ENCODE data around the gene ATP5F1B. TPM values are rescaled to one million over a fixed set of nuclear protein-coding genes. Genes with fewer than 3 reads are reported as not detected.
"Not testable (repeated sequence)": the region's sequence is repeated elsewhere in the genome, so short reads cannot be mapped to it uniquely, and the experiment has no call there.

ATP5F1B gene
- total RNA-seq, 1 donor from 2014 or later: 771 TPM

- H3K27me3 Mint-ChIP-seq: no peaks in the 10 kb centered on the region
- H3K4me3 Mint-ChIP-seq: no peak overlapping the region
- H3K9me3 Mint-ChIP-seq: no peaks in the 10 kb centered on the region
- intact Hi-C loops (cut with micrococcal nuclease): no loop called here
- H3K36me3 Mint-ChIP-seq (ENCODE audit: low read depth): peaks cover 52% of the 10 kb centered on the region
- H3K27ac Mint-ChIP-seq: no peak overlapping the region
- H3K4me1 Mint-ChIP-seq: peaks cover 30% of the 10 kb centered on the region
- DNase-seq: no peak
Observed at GRCh38 chr12:56670836-56671235, 25.1 kb upstream of the ATP5F1B start.

DNA sequence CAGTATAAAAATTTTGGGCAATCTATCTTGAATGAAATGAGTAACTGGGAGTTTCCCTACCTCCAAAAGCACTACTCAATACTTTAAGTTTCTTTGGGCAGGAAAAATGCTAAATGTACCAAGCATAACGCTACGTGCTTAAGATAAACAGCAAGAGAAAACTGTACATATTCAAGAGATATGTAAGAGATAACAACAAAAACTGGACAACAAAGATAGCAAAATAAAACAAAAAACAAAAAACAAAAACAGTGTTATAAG lies 22.3 kb upstream of the ATP5F1B start:
- H3K4me3 Mint-ChIP-seq: no peak overlapping the region
- intact Hi-C loops (cut with micrococcal nuclease): no loop called here
- H3K9me3 Mint-ChIP-seq: no peaks in the 10 kb centered on the region
- peaks cover 64% of the 10 kb centered on the region for H3K36me3 Mint-ChIP-seq (ENCODE audit: low read depth)
- H3K27ac Mint-ChIP-seq: peak overlapping the region; percentile 58
- H3K4me1 Mint-ChIP-seq: peaks cover 25% of the 10 kb centered on the region
- no peak for DNase-seq
- no peaks in the 10 kb centered on the region for H3K27me3 Mint-ChIP-seq

GRCh38 chr12:56661979-56662638 lies 16.3 kb upstream of the ATP5F1B start:
- H3K27ac Mint-ChIP-seq: no peak overlapping the region
- intact Hi-C loops (cut with micrococcal nuclease): no loop called here
- H3K9me3 Mint-ChIP-seq: no peaks in the 10 kb centered on the region
- DNase-seq: no peak
- no peak overlapping the region for H3K4me3 Mint-ChIP-seq
- no peaks in the 10 kb centered on the region for H3K27me3 Mint-ChIP-seq
- peaks cover 34% of the 10 kb centered on the region for H3K36me3 Mint-ChIP-seq (ENCODE audit: low read depth)
- H3K4me1 Mint-ChIP-seq: peaks cover 8% of the 10 kb centered on the region

DNA sequence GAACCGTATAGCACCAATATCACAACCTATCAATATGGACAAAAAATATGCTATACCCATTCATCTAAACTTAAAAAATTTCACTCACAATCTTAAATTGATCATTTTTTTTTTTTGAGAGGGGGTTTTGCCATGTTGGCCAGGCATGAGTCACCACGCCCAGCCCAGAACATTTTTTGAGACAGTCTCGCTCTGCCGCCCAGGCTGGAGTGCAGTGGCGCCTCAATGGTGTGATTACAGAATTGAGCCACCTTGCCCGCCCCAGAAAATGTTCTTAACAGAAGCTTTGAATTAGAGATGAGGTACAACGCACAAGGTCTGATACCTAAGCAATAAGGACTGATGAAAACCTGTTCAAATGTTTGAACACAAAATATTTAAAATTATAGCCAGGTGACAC lies 15.8 kb upstream of the ATP5F1B start:
- Mint-ChIP-seq H3K4me3 (no peak overlapping the region), H3K27ac (no peak overlapping the region)
- no peak for DNase-seq

GRCh38 chr12:56658921-56659320 lies 13.1 kb upstream of the ATP5F1B start:
- intact Hi-C loops (cut with micrococcal nuclease): no loop called here
- peaks cover 6% of the 10 kb centered on the region for H3K4me1 Mint-ChIP-seq
- H3K27ac Mint-ChIP-seq: no peak overlapping the region
- H3K27me3 Mint-ChIP-seq: no peaks in the 10 kb centered on the region
- no peak for DNase-seq
- H3K9me3 Mint-ChIP-seq: peaks cover 6% of the 10 kb centered on the region
- peaks cover 19% of the 10 kb centered on the region for H3K36me3 Mint-ChIP-seq (ENCODE audit: low read depth)
- H3K4me3 Mint-ChIP-seq: no peak overlapping the region

More for the DNA sequence above, 15.8 kb upstream of the ATP5F1B start:
- H3K4me1 Mint-ChIP-seq: peaks cover 8% of the 10 kb centered on the region
- intact Hi-C loops (cut with micrococcal nuclease): no loop called here
- no peaks in the 10 kb centered on the region for H3K27me3 Mint-ChIP-seq
- peaks cover 33% of the 10 kb centered on the region for H3K36me3 Mint-ChIP-seq (ENCODE audit: low read depth)
- H3K9me3 Mint-ChIP-seq: no peaks in the 10 kb centered on the region

DNA sequence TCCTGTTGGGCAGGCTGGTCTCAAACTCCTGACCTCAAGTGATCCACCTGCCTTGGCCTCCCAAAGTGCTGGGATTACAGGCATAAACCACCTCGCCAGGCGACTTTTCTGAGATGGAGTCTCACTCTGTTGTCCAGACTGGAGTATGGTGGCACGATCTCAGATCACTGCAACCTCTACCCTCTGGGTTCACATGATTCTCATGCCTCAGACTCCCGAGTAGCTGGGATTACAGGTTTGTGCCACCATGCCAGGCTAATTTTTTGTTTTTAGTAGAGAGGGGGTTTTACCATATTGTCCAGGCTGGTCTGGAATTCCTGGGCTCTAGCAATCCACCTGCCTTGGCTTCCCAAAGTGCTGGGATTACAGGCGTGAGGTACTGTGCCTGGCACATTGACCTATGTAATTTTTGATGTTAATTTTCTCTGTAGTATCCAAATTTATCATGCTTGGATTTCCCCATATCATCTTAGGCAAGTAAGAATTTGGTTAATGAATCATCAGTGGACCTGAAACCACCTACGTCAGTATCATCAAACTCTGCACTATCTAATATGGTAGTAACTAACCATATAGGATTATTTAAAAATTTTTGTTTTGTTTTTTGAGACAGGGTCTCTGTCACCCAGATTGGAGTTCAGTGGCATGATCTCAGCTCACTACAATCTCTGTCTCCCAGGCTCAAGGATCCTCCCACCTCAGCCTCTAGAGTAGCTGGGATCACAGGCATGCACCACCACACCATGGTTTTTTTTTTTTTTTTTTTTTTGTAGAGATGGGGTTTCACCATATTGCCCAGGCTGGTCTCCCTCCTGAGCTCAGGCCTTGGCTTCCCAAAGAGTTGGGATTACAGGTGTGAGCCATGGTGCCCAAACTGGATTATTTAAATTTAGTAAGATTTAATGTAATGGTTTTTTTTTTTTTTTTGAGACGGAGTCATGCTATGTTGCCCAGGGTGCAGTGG lies 11.9 kb upstream of the ATP5F1B start:
- H3K4me3 Mint-ChIP-seq: peak overlapping the region; percentile 30
- peaks cover 4% of the 10 kb centered on the region for H3K4me1 Mint-ChIP-seq
- intact Hi-C loops (cut with micrococcal nuclease): loop anchor here (1.0 kb wide), 1 partner anchor 11 kb away; no protein-coding TSS in a partner anchor
- H3K27ac Mint-ChIP-seq: peak overlapping the region; percentile 73
- H3K9me3 Mint-ChIP-seq: peaks cover 17% of the 10 kb centered on the region
- peaks cover 20% of the 10 kb centered on the region for H3K36me3 Mint-ChIP-seq (ENCODE audit: low read depth)
- DNase-seq: no peak
- no peaks in the 10 kb centered on the region for H3K27me3 Mint-ChIP-seq

GRCh38 chr12:56653781-56654180 lies 8.0 kb upstream of the ATP5F1B start:
- intact Hi-C loops (cut with micrococcal nuclease); H3K27ac Mint-ChIP-seq; H3K27me3 Mint-ChIP-seq; H3K4me1 Mint-ChIP-seq; DNase-seq; H3K4me3 Mint-ChIP-seq: not testable (repeated sequence)
- Mint-ChIP-seq H3K9me3 (peaks cover 18% of the 10 kb centered on the region), H3K36me3 (ENCODE audit: low read depth) (peaks cover 15% of the 10 kb centered on the region)

- DNase-seq; H3K27ac Mint-ChIP-seq; H3K4me3 Mint-ChIP-seq; intact Hi-C loops (cut with micrococcal nuclease); H3K9me3 Mint-ChIP-seq; H3K27me3 Mint-ChIP-seq: not testable (repeated sequence)
- Mint-ChIP-seq H3K4me1 (peaks cover 16% of the 10 kb centered on the region), H3K36me3 (ENCODE audit: low read depth) (peaks cover 36% of the 10 kb centered on the region)
Observed at GRCh38 chr12:56648023-56648422, 2.2 kb upstream of the ATP5F1B start.

- Mint-ChIP-seq H3K36me3 (ENCODE audit: low read depth) (peaks cover 49% of the 10 kb centered on the region), H3K4me1 (peaks cover 22% of the 10 kb centered on the region), H3K4me3 (peak overlapping the region; percentile 85), H3K27ac (peak overlapping the region; percentile 97), H3K9me3 (no peaks in the 10 kb centered on the region), H3K27me3 (no peaks in the 10 kb centered on the region)
- no peak for DNase-seq
- intact Hi-C loops (cut with micrococcal nuclease): no loop called here
Observed at GRCh38 chr12:56645201-56645716, 525 bp downstream of the ATP5F1B start.

DNA sequence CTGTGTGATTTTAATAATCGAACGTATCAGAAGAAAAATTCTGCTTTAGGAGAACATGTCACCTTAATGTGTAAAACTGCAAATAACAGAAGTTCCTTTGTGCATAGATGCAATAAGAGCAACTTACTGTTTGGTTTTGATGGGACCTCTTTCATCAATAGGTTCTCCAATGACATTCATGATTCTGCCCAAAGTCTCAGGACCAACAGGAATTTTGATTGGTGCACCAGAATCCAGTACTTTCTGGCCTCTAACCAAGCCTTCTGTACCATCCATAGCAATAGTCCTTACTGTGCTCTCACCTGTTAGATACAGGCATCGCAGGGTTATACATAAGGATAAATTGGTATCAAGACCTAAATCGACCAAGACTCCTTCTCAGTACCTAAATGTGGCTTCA lies 1.1 kb downstream of the ATP5F1B start:
- Mint-ChIP-seq H3K4me3 (peak overlapping the region; percentile 85), H3K27ac (peak overlapping the region; percentile 97), H3K4me1 (peaks cover 24% of the 10 kb centered on the region), H3K36me3 (ENCODE audit: low read depth) (peaks cover 55% of the 10 kb centered on the region), H3K9me3 (no peaks in the 10 kb centered on the region), H3K27me3 (no peaks in the 10 kb centered on the region)
- intact Hi-C loops (cut with micrococcal nuclease): no loop called here
- DNase-seq: no peak

DNA sequence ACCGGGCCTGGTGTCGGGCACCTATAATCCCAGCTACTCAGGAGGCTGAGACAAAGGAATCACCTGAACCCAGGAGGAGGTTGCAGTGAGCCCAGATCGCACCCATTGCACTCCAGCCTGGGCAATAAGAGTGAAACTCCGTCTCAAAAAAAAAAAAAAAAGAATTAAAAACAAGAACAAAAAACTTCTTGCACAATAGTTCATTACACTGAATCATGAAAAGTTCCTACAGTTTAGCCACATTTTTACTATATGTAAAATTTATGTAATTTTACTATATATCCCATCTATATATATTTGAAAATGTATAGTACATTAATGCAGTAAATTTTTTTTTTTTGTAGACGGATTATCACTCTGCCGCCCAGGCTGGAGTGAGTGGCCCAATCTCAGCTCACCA lies 4.6 kb downstream of the ATP5F1B start:
- Mint-ChIP-seq H3K27me3 (no peaks in the 10 kb centered on the region), H3K9me3 (no peaks in the 10 kb centered on the region), H3K27ac (no peak overlapping the region), H3K36me3 (ENCODE audit: low read depth) (peaks cover 78% of the 10 kb centered on the region), H3K4me3 (no peak overlapping the region), H3K4me1 (peaks cover 41% of the 10 kb centered on the region)
- intact Hi-C loops (cut with micrococcal nuclease): no loop called here
- DNase-seq: no peak

GRCh38 chr12:56637621-56638020 lies 8.2 kb downstream of the ATP5F1B start:
- Mint-ChIP-seq H3K4me3 (peak overlapping the region; percentile 23), H3K27me3 (no peaks in the 10 kb centered on the region), H3K4me1 (peaks cover 56% of the 10 kb centered on the region), H3K27ac (peak overlapping the region; percentile 6), H3K9me3 (no peaks in the 10 kb centered on the region), H3K36me3 (ENCODE audit: low read depth) (peaks cover 46% of the 10 kb centered on the region)
- intact Hi-C loops (cut with micrococcal nuclease): loop anchor here (2.0 to 10.0 kb wide), 7 partner anchors 51 to 607 kb away; partner anchors contain the start of genes IL23A, NAB2, NACA and PAN2
- no peak for DNase-seq

DNA sequence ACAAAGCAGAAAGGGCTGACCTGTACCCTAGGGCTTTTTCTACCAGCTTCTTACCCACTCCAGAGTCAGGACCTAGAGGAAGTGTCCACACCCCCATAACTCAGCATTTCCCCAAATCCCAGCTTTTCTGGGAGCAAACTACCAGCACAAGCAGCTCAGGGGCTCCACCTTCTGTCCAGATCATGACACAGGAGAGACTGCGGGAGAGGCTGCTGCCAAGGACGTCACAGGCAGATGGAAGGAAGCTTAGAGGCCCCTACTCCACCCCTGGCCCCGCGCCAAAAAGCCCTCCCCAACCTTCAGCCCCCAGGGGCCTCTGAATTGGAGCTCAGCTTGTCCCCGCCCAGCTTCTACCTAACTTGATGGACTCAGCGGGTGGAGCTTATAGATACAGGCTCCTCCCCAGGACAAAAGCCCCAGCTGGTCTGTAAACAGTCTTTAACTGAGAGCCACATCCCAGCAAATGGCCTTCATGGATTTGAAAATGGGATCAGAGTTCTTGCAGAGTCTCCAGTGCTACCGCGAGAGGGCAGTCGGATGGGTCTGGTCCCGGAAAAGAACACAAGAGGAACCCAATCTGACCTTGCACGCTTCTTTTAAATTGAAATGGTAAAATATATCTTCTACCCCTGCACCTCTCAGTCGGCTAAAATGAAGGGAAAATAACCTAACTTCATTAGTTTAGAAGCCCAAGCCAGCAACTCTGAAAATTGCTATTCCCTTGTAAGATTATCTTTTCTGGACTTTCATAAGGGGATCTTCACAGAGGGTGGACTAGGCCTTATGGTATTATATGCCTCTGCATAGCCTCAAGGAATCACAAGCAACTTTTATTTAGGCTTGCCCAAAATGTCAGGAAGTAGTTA lies 8.9 kb downstream of the ATP5F1B start:
- Mint-ChIP-seq H3K36me3 (ENCODE audit: low read depth) (peaks cover 39% of the 10 kb centered on the region), H3K4me1 (peaks cover 60% of the 10 kb centered on the region), H3K27me3 (no peaks in the 10 kb centered on the region), H3K4me3 (peak overlapping the region; percentile 99), H3K9me3 (no peaks in the 10 kb centered on the region), H3K27ac (peak overlapping the region; percentile 93)
- intact Hi-C loops (cut with micrococcal nuclease): loop anchor here (1.0 to 10.0 kb wide), 8 partner anchors 9 to 608 kb away; partner anchors contain the start of genes IL23A, NAB2, NACA and PAN2
- DNase-seq: peak; percentile 96
